HT-29 (cell line): ENCODE results near the gene PCNX3. TPM values are rescaled to one million over a fixed set of nuclear protein-coding genes. Genes with fewer than 3 reads are reported as not detected.
A peak's percentile ranks its signal among the peaks of the same experiment; 100 is the strongest.

Experiments used
- DNase-seq: peaks from one replicate; pipeline ENCODE4 v3.0.0-alpha.2; 2015; ENCODE audit warnings: low spot score
- total RNA-seq: library from RNA; depleted of rRNA; stranded (reverse); fragments of >200 nt; shearing (Covaris generic); gene quantifications from 2 replicates; pipeline ENCODE4 v1.2.3, GENCODE V29; 2014

Gene PCNX3
- total RNA-seq, 1 experiment from 2014 or later = 102 TPM

DNA sequence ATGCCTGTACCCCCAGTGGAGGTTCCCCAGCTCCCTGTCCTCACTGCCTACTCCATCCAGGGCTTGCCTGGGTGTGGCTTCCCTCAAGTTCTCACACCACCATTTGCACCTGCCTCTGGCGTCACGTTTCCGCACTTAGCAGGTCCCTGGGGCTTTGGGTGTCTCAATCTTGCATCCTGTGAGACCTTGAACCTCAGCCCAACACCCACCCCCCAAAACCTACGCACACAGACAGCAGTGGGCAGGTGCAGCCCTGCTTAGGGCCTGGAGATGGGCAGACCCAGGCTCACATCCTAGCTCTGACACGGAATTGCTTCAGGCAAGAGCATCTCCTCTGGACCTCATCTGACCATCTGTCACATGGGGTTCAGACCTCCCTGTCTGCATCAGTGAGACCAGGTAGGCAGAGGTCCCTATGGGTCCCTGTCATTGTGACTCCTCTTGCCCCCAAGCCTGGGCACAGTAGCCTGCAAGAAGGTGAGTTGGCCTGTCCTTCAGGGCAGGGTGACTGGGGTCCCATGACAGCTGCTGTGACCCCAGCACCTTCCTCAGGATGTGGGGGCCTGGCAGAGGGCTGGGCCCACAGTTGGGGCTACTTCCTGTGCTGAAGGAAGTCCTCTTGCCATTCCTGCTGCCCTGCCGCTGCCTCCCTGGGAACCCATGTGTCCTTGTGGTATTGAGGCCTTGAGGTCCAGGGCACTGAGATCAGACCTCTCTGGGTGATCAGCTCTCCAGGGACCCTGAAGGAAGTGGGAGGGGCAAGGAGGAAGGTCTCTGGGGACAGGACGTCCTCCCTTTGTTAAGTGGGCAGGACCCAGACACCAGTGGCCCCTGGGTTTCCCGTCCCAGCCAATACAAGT, 24.3 kb downstream of the PCNX3 start:
- DNase-seq = no peak

DNA sequence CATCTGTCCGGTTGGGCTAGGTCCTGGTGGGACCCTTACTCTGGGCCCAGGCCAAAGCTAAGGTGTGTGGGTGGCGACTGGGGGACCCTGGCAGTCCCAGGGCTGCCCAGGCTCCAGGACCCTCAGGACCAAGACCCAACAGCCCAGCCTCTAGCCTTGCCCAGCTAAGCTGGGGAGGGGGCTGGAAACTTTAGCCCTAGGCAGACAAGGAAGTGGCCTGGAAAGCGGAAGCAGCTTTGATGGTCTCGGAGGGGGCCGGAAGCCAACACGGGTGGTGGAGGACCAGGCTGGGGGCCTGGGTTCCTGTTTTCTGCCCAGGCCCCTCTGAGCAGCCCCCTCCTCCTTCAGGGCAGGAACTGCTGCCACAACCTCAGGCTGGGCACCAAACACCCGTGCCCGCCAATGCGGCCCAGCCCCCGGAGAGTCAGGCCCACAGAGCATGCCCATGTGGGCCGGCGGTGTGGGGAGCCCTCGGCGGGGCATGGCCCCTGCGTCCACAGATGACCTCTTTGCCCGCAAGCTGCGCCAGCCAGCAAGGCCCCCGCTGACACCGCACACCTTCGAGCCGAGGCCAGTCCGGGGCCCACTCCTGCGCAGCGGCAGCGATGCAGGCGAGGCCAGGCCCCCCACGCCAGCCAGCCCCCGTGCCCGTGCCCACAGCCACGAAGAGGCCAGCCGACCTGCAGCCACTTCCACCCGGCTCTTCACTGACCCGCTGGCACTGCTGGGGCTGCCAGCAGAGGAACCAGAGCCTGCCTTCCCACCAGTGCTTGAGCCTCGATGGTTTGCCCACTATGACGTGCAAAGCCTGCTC, 25.1 kb downstream of the PCNX3 start:
- DNase-seq = no peak

DNA sequence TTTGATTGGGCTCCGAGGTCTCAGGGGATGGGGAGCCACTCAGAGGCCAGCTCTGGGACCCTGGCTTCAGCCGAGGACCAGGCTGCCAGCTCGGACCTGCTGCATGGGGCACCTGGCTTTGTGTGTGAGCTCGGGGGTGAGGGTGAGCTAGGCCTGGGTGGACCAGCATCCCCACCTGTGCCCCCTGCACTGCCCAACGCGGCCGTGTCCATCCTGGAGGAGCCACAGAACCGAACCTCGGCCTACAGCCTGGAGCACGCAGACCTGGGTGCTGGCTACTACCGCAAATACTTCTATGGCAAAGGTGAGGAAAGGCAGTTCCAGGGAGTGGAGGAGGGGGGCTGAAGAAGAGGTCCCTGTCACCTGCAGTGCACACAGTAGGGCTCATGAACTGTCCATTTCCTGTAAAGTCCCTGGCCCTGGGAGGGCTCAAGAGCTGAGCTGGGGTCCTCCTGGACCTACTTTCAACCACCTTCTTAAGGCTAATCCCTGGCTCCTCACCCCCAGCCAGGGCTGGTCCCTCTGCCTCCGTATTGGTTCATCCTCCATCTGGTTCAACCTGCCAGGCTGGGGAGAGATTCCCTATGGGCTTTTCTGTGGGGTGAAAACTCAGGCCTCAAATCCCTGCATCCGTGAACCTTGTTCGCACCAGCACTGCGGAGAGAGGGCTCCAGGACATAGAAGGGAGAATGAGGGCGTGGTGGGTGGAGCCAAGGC, 25.9 kb downstream of the PCNX3 start:
- DNase-seq = no peak

- no peak for DNase-seq
Measured at GRCh38 chr11:65642014-65642671, 26.6 kb downstream of the PCNX3 start.

DNA sequence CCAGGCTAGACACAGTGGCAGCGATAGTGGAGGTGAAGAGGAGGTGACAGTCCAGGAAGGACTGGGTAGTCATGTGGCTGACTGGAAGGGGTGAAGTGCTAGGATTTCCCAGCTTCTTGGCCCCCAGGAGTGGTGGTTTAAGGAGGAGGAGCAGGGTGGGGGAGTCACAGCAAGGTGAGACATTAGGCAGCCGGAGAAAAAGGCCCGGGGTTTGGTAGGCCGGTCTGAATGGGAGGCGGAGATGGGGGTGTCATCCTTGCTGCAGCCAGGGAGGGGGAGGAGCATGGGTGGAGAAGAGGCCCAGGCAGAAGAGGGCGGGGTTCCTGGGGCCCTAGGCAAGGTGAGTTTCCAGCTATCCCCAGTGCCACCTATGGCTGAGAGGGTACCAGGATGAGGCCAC, 28.4 kb downstream of the PCNX3 start:
- DNase-seq = peak; percentile 67

DNA sequence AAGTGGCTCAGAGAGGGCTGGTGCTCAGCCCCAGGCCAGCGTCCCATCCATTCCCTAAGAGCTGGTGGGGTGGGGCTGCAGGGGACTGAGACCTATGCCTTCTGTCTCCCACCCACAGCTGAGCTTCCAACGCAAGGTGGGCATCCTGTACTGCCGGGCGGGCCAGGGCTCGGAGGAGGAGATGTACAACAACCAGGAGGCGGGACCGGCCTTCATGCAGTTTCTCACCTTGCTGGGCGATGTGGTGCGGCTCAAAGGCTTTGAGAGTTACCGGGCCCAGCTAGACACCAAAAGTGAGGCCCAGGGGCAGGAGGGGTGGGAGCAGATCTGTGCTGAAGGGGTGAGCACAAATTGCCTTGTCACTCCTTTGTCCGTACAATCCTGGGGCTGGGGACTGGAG, 29.3 kb downstream of the PCNX3 start:
- DNase-seq = no peak

DNA sequence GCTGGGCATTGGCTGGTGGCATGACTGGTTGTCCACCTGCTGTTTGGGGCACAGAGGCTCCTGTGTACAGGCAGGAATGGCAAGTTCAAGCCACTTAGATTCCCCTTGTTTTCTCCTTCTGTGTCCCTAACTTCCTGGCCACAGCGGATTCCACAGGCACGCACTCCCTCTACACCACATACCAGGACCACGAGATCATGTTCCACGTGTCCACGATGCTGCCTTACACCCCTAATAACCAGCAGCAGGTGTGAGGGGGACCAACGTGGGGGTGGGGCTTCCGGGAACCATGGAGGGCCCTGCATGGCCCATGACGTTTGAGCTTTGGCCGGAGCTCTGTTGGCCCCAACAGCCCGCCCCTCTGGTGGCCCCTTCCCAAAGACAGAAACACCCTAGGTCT, 30.1 kb downstream of the PCNX3 start:
- DNase-seq = no peak

GRCh38 chr11:65646288-65646957, 30.8 kb downstream of the PCNX3 start:
- DNase-seq = no peak

GRCh38 chr11:65646958-65647701, 31.6 kb downstream of the PCNX3 start:
- peak; percentile 76 for DNase-seq

DNA sequence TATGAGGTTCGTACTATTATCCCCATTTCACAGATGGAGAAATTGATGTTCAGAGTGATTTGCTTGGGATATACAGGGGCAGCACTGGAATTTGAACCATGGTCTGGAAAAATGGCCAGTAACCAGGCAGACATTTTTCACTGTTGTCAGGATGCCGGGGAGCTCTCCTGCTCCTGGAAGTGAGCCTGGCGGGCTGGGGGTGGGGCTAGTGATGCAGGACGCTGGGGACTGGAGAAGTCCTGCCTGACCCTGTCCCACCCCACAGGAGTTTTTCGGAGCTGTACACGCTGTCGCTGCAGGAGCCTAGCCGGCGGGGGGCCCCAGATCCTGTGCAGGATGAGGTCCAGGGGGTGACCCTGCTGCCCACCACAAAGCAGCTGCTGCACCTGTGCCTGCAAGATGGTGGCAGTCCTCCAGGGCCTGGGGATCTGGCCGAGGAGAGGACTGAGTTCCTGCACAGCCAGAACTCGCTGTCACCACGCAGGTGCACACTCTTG, 33.5 kb downstream of the PCNX3 start:
- no peak for DNase-seq

- DNase-seq = no peak
Measured at GRCh38 chr11:65649656-65650546, 34.3 kb downstream of the PCNX3 start.

DNA sequence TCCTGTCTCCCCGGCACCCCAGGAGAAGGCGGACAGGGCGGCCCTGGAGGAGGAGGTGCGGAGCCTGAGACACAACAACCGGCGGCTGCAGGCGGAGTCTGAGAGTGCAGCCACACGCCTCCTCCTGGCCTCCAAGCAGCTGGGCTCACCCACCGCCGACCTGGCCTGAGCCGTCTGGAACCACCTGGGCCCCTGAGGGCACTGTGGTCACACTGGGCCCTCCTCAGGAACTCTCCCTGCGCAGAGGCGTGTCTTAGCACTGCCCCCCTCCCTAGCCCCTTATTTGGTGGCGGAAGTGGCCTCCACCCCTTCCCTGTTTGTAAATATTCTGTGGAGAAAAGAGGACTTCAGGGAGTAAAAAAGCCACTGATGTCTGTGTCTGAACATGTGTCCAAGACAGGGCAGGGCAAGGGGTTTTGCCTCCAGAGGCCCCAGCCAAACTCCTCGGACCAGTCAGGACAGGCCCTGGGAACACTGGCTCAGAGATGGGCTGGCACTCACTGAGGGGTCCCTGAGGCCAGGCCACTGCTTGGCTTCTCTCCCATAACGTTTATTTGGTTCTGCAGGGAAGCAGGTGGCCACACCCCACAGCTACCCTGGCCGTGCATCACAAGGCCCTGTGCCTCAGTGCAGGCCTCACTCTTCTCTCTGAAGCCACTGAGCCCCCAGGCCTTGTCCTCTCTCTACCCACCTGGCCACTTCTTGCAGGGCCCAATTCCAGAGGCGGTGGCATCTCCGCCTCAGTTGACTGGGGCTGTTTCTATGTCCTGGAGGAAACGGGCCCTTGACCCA, 35.2 kb downstream of the PCNX3 start:
- DNase-seq = no peak

GRCh38 chr11:65651339-65651588, 35.7 kb downstream of the PCNX3 start:
- DNase-seq = no peak

- DNase-seq = peak; percentile 98
Measured at GRCh38 chr11:65651589-65652510, 36.3 kb downstream of the PCNX3 start.

DNA sequence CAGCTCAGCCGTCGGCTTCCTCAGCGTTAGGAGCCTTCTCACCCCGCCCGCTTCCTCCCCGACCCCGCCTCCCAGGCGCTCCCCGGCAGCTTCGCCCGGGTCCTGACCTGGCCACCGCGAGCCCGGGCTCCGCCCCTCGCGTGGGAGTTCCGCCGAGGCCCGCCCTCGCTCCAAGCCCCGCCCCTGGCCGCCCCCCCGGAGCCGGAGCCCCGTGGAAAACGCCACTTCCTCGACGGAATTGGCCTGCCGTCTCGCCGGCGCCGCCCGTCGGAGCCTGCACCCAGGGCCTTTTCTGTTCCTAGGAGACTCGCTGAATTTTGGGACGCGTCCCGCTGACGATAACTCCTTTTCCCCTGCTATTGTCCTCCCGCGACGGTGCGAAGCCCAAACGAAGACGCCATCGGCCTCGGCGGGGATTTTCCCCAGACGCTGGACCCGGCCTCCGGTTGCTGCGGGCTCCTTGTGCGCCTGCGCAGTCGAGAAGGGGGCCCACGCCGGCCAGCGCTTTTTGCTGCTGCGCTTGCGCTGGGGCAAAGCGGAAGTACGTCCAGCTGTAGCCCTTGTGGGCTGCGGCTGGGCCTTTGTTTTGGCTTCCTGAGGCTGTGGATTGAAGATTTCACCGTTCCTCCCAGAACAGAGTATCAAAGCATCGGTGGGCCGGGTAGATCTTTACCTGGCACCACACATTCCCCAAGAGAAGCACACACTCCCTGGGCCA, 37.1 kb downstream of the PCNX3 start:
- peak; percentile 97 for DNase-seq
